ENCODE results near the gene CFAP119. TPM values are rescaled to one million over a fixed set of nuclear protein-coding genes. Genes with fewer than 3 reads are reported as not detected.
A peak's percentile ranks its signal among the peaks of the same experiment; 100 is the strongest.

The CFAP119 gene
- total and polyA plus RNA-seq, 4 donors, result 0.33 to 2.7 (median 1.2) TPM

- H3K36me3 ChIP-seq (ENCODE audit: control insufficient read depth in 4 of 4, insufficient read depth in 3 of 4, low read depth in 1 of 4, low read length in 3 of 4), result peaks cover 9 to 34% (median 22%) of the 10 kb centered on the region in 4 donors
Observed at GRCh38 chr16:30775392-30776188, 13.7 kb upstream of the CFAP119 start.

More at GRCh38 chr16:30775392-30776188, 13.7 kb upstream of the CFAP119 start:
- WGBS, result under 1% methylated on average over 81 of the region's 81 CpGs
- peak; percentile 78 for DNase-seq (ENCODE audit: low spot score)
- H3K27me3 ChIP-seq (ENCODE audit: control insufficient read depth in 4 of 4, insufficient read depth in 4 of 4, low read length in 3 of 4), result no peaks in the 10 kb centered on the region
- H3K9ac ChIP-seq (ENCODE audit: low read depth in 1 of 2, low read length in 2 of 2), result peak overlapping the region; percentile 73 to 82
- TF ChIP-seq JUND (IDR thresholded peaks at IDR 0.05) (no peak), HNF4G (IDR thresholded peaks at IDR 0.05) (no peak), NR2F2 (IDR thresholded peaks at IDR 0.05) (no peak), RAD21 (IDR thresholded peaks at IDR 0.05) (no peak), HNF4A (conservative IDR thresholded peaks at IDR 0.05) (peak; percentile 61 to 69), ZBTB33 (IDR thresholded peaks at IDR 0.05) (no peak), FOXA2 (IDR thresholded peaks at IDR 0.05) (no peak), FOXA1 (IDR thresholded peaks at IDR 0.05) (no peak), TAF1 (conservative IDR thresholded peaks at IDR 0.05) (no peak), EGR1 (IDR thresholded peaks at IDR 0.05; ENCODE audit: low read depth in 2 of 2) (peak in 1 of 2 donors; percentile 13), RXRA (IDR thresholded peaks at IDR 0.05) (peak; percentile 29 to 47), YY1 (IDR thresholded peaks at IDR 0.05) (peak; percentile 93), ATF3 (IDR thresholded peaks at IDR 0.05) (no peak), GABPA (IDR thresholded peaks at IDR 0.05 in 1 of 2, conservative IDR thresholded peaks at IDR 0.05 in 1 of 2) (peak in 1 of 2 donors; percentile 49), SP1 (IDR thresholded peaks at IDR 0.05) (no peak)
- TF ChIP-seq, protein P1, sequence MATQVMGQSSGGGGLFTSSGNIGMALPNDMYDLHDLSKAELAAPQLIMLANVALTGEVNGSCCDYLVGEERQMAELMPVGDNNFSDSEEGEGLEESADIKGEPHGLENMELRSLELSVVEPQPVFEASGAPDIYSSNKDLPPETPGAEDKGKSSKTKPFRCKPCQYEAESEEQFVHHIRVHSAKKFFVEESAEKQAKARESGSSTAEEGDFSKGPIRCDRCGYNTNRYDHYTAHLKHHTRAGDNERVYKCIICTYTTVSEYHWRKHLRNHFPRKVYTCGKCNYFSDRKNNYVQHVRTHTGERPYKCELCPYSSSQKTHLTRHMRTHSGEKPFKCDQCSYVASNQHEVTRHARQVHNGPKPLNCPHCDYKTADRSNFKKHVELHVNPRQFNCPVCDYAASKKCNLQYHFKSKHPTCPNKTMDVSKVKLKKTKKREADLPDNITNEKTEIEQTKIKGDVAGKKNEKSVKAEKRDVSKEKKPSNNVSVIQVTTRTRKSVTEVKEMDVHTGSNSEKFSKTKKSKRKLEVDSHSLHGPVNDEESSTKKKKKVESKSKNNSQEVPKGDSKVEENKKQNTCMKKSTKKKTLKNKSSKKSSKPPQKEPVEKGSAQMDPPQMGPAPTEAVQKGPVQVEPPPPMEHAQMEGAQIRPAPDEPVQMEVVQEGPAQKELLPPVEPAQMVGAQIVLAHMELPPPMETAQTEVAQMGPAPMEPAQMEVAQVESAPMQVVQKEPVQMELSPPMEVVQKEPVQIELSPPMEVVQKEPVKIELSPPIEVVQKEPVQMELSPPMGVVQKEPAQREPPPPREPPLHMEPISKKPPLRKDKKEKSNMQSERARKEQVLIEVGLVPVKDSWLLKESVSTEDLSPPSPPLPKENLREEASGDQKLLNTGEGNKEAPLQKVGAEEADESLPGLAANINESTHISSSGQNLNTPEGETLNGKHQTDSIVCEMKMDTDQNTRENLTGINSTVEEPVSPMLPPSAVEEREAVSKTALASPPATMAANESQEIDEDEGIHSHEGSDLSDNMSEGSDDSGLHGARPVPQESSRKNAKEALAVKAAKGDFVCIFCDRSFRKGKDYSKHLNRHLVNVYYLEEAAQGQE (IDR thresholded peaks at IDR 0.05), result no peak
- TF ChIP-seq, protein P2, sequence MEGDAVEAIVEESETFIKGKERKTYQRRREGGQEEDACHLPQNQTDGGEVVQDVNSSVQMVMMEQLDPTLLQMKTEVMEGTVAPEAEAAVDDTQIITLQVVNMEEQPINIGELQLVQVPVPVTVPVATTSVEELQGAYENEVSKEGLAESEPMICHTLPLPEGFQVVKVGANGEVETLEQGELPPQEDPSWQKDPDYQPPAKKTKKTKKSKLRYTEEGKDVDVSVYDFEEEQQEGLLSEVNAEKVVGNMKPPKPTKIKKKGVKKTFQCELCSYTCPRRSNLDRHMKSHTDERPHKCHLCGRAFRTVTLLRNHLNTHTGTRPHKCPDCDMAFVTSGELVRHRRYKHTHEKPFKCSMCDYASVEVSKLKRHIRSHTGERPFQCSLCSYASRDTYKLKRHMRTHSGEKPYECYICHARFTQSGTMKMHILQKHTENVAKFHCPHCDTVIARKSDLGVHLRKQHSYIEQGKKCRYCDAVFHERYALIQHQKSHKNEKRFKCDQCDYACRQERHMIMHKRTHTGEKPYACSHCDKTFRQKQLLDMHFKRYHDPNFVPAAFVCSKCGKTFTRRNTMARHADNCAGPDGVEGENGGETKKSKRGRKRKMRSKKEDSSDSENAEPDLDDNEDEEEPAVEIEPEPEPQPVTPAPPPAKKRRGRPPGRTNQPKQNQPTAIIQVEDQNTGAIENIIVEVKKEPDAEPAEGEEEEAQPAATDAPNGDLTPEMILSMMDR (IDR thresholded peaks at IDR 0.05; ENCODE audit: low read depth, low read length, missing input control), result no peak
- TF ChIP-seq, protein P3, sequence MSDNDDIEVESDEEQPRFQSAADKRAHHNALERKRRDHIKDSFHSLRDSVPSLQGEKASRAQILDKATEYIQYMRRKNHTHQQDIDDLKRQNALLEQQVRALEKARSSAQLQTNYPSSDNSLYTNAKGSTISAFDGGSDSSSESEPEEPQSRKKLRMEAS (IDR thresholded peaks at IDR 0.05), result no peak
- H3K27ac ChIP-seq (ENCODE audit: low read depth in 1 of 2, low read length in 2 of 2), result peak overlapping the region; percentile 79 to 95
- H3K4me3 ChIP-seq (ENCODE audit: low read depth in 1 of 3, low read length in 3 of 3), result peak overlapping the region; percentile 54 to 82 (median 80)
- peaks cover 2 to 14% (median 7%) of the 10 kb centered on the region in 4 donors for H3K4me1 ChIP-seq (ENCODE audit: control insufficient read depth in 4 of 4, insufficient read depth in 4 of 4, low read length in 3 of 4)
- H3K9me3 ChIP-seq (ENCODE audit: control insufficient read depth in 4 of 4, low read length in 3 of 4), result no peaks in the 10 kb centered on the region
